Stimulated activated CD8-positive, alpha-beta memory T cell treated with anti-CD3 and anti-CD28 coated beads, Interleukin-4, amount 100 ng/mL, for 4 hours (primary cell): ENCODE results near the gene CCDC86.

ENCODE experiments used
- DNase-seq, 2 donors: peaks; one replicate each; pipeline ENCODE4 v3.0.0-alpha.2; 2020; ENCODE audit warnings: low read depth in 2 of 2, low spot score in 1 of 2

Gene CCDC86

GRCh38 chr11:60890696-60891095, 48.8 kb downstream of the CCDC86 start:
- no peak for DNase-seq

GRCh38 chr11:60891103-60891741, 49.3 kb downstream of the CCDC86 start:
- DNase-seq, result no peak

- no peak for DNase-seq
Observed at GRCh38 chr11:60895687-60896086, 53.8 kb downstream of the CCDC86 start.

- no peak for DNase-seq
Observed at GRCh38 chr11:60897496-60897895, 55.6 kb downstream of the CCDC86 start.

- DNase-seq, result no peak
Observed at GRCh38 chr11:60899046-60899936, 57.4 kb downstream of the CCDC86 start.

- no peak for DNase-seq
Observed at GRCh38 chr11:60899977-60900376, 58.1 kb downstream of the CCDC86 start.
